SU-DHL-6 (cell line): ENCODE results near the gene AHRR.

Source experiments
- H2AFZ ChIP-seq: fragments of 200-600 bp; sonication (generic); 2 replicates; pipeline ENCODE4 v1.6.1; 2014; ENCODE audit warnings: low read depth, mild to moderate bottlenecking, moderate library complexity, mixed read lengths, antibody characterized with exemption, low read length; ENCODE audit not compliant: severe bottlenecking
- H3F3A ChIP-seq: fragments of 200-600 bp; shearing (Covaris generic); 2 replicates; pipeline ENCODE4 v1.6.0; 2016; ENCODE audit warnings: antibody characterized with exemption, mild to moderate bottlenecking; ENCODE audit not compliant: insufficient read depth
- H3K27ac ChIP-seq: fragments of 200-600 bp; sonication (generic); 2 replicates; pipeline ENCODE4 v1.5.1; 2016; ENCODE audit warnings: low read depth, mild to moderate bottlenecking, low read length, moderate library complexity, mixed read lengths
- H3K27me3 ChIP-seq: fragments of 200-600 bp; sonication (generic), shearing (Covaris generic); 2 replicates; pipeline ENCODE4 v1.6.0; 2014; ENCODE audit warnings: mild to moderate bottlenecking, low read length
- H3K36me3 ChIP-seq: fragments of 200-600 bp; sonication (generic); 2 replicates; pipeline ENCODE4 v1.6.1; 2014; ENCODE audit warnings: mild to moderate bottlenecking, low read length, mixed read lengths
- H3K4me2 ChIP-seq: fragments of 300-600, 200-600 bp; shearing (Covaris generic), sonication (generic); 2 replicates; pipeline ENCODE4 v1.6.0; 2014; ENCODE audit warnings: low read length, low read depth, mild to moderate bottlenecking; ENCODE audit not compliant: poor library complexity, severe bottlenecking
- H3K4me3 ChIP-seq: fragments of 200-600 bp; sonication (generic); 2 replicates; pipeline ENCODE4 v1.5.1; 2014; ENCODE audit warnings: antibody characterized with exemption, low read length, mild to moderate bottlenecking, mixed read lengths; ENCODE audit not compliant: insufficient read depth, poor library complexity, severe bottlenecking
- H3K79me2 ChIP-seq: fragments of 200-600 bp; sonication (generic); 2 replicates; pipeline ENCODE4 v1.6.1; 2014; ENCODE audit warnings: mild to moderate bottlenecking, low read length, moderate library complexity; ENCODE audit not compliant: insufficient read depth
- H3K9ac ChIP-seq: fragments of 200-600 bp; sonication (generic); 2 replicates; pipeline ENCODE4 v1.7.0; 2014; ENCODE audit warnings: mild to moderate bottlenecking, low read length
- H3K9me2 ChIP-seq: fragments of 200-600 bp; sonication (generic); replicated peaks from 2 replicates; pipeline ENCODE4 v1.6.1; 2014; ENCODE audit warnings: low read length; ENCODE audit not compliant: insufficient read depth
- H3K9me3 ChIP-seq: fragments of 200-600 bp; sonication (generic); 2 replicates; pipeline ENCODE4 v1.6.1; 2014; ENCODE audit warnings: low read length, mixed read lengths; ENCODE audit not compliant: insufficient read depth
- H4K20me1 ChIP-seq: fragments of 200-600 bp; sonication (generic); 2 replicates; pipeline ENCODE4 v1.6.1; 2014; ENCODE audit warnings: low read depth, mild to moderate bottlenecking, antibody characterized with exemption, low read length, moderate library complexity, mixed read lengths
- CTCF ChIP-seq: fragments of 200-600 bp; sonication (generic); IDR thresholded peaks from one replicate; pipeline ENCODE4 v1.5.1; 2017; ENCODE audit warnings: antibody characterized with exemption, mild to moderate bottlenecking, low read length, moderate library complexity; ENCODE audit not compliant: insufficient read depth, poor library complexity, severe bottlenecking
- EZH2phosphoT487 ChIP-seq: fragments of 200-600 bp; sonication (generic), shearing (Covaris generic); conservative IDR thresholded peaks from 2 replicates; pipeline ENCODE4 v1.6.1; 2018; ENCODE audit warnings: mild to moderate bottlenecking, antibody characterized with exemption, low read length, moderate library complexity, mixed read lengths

AHRR gene

DNA sequence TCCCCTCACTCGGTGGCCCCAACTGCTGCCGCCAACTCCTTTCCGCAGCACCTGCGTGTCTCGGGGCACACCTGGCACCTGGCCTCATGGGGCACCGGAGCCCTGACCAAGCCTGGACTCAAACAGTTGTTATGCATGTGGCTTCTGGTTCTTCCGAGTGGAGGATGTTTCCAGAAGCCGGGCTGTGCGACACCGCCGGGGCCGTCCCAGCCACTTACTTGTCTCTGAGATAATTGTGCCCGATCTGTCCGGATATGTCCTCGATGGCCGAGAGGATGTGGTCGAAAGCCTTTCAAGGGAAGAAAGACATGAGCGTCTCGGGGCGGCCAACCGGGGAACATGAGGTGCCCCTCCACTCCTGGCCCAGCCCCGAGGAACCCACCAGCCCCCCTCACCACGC is 159.8 kb downstream of the AHRR start:
- H3F3A ChIP-seq = no peaks in the 10 kb centered on the region
- no peaks in the 10 kb centered on the region for H4K20me1 ChIP-seq
- no peaks in the 10 kb centered on the region for H3K27me3 ChIP-seq
- no peak for TF ChIP-seq CTCF
- no peak for TF ChIP-seq EZH2phosphoT487
- no peaks in the 10 kb centered on the region for H3K9me2 ChIP-seq
- no peaks in the 10 kb centered on the region for H3K9me3 ChIP-seq
- no peak overlapping the region for H3K4me2 ChIP-seq
- H3K9ac ChIP-seq = no peak overlapping the region
- H3K79me2 ChIP-seq = no peaks in the 10 kb centered on the region
- no peak overlapping the region for H3K27ac ChIP-seq
- H3K36me3 ChIP-seq = no peaks in the 10 kb centered on the region
- no peak overlapping the region for H3K4me3 ChIP-seq
- H2AFZ ChIP-seq = no peak overlapping the region

DNA sequence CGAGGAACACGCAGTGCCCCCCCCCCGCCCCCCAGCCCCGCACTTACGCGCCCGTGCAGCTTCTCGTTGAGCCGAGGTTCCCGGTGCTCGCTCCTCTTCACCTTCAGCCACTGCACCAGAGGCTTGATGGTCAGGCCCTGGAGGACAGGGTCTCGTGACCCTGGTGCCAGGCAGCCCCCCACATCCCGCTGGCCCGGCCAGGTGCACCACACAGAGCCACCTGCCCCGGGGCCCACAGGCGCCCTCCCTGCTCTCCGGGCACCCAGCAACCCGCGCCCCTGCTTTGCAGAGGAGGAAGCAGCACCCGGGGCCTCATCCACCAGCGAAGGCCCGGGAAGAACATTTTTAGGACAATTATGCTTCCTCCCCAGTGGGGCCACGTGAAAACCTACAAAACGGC is 160.5 kb downstream of the AHRR start:
- Histone ChIP-seq H3K9me2 (no peaks in the 10 kb centered on the region), H3K9ac (no peak overlapping the region), H3K4me2 (no peak overlapping the region), H3K79me2 (no peaks in the 10 kb centered on the region), H3K27me3 (no peaks in the 10 kb centered on the region), H3K36me3 (no peaks in the 10 kb centered on the region), H3F3A (no peaks in the 10 kb centered on the region), H3K9me3 (no peaks in the 10 kb centered on the region), H3K4me3 (no peak overlapping the region), H3K27ac (no peak overlapping the region), H4K20me1 (no peaks in the 10 kb centered on the region), H2AFZ (no peak overlapping the region)
- no peak for TF ChIP-seq EZH2phosphoT487
- TF ChIP-seq CTCF = no peak

- H3K9ac ChIP-seq = no peak overlapping the region
- H4K20me1 ChIP-seq = no peaks in the 10 kb centered on the region
- no peak overlapping the region for H2AFZ ChIP-seq
- no peak overlapping the region for H3K4me2 ChIP-seq
- no peak overlapping the region for H3K4me3 ChIP-seq
- TF ChIP-seq CTCF (no peak), EZH2phosphoT487 (no peak)
- H3F3A ChIP-seq = no peaks in the 10 kb centered on the region
- H3K9me3 ChIP-seq = no peaks in the 10 kb centered on the region
- no peaks in the 10 kb centered on the region for H3K36me3 ChIP-seq
- no peaks in the 10 kb centered on the region for H3K79me2 ChIP-seq
- H3K9me2 ChIP-seq = no peaks in the 10 kb centered on the region
- H3K27me3 ChIP-seq = no peaks in the 10 kb centered on the region
- H3K27ac ChIP-seq = no peak overlapping the region
These were observed 161.0 kb downstream of the AHRR start for GRCh38 chr5:482506-482905.

DNA sequence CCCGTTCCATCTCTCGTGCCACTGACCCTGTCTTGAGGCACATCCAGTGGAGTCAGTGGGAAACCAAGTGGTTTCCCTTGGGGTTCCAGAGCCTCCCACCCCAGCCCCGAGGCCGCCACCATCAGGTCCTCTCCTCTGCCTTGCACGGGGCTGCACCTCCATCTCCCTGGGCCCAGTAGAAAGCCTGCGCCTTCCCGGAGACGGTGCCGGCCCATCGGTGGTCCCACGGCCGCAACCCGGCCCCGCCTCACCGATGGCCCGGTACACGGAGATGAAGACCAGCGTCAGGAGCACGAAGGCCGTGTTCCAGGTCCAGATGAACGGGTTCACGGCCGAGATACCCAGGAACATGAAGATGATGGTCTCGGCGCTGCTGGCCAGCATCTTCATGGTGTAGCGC is 161.5 kb downstream of the AHRR start:
- no peak overlapping the region for H3K4me3 ChIP-seq
- H2AFZ ChIP-seq = no peak overlapping the region
- no peaks in the 10 kb centered on the region for H3K9me2 ChIP-seq
- no peaks in the 10 kb centered on the region for H3F3A ChIP-seq
- H3K9ac ChIP-seq = no peak overlapping the region
- H3K79me2 ChIP-seq = no peaks in the 10 kb centered on the region
- no peaks in the 10 kb centered on the region for H3K27me3 ChIP-seq
- TF ChIP-seq EZH2phosphoT487 = no peak
- no peak for TF ChIP-seq CTCF
- H3K36me3 ChIP-seq = no peaks in the 10 kb centered on the region
- no peaks in the 10 kb centered on the region for H3K9me3 ChIP-seq
- H3K27ac ChIP-seq = no peak overlapping the region
- no peak overlapping the region for H3K4me2 ChIP-seq
- H4K20me1 ChIP-seq = no peaks in the 10 kb centered on the region
